ENCODE measurements around the gene SPON2.

SPON2 gene

DNA sequence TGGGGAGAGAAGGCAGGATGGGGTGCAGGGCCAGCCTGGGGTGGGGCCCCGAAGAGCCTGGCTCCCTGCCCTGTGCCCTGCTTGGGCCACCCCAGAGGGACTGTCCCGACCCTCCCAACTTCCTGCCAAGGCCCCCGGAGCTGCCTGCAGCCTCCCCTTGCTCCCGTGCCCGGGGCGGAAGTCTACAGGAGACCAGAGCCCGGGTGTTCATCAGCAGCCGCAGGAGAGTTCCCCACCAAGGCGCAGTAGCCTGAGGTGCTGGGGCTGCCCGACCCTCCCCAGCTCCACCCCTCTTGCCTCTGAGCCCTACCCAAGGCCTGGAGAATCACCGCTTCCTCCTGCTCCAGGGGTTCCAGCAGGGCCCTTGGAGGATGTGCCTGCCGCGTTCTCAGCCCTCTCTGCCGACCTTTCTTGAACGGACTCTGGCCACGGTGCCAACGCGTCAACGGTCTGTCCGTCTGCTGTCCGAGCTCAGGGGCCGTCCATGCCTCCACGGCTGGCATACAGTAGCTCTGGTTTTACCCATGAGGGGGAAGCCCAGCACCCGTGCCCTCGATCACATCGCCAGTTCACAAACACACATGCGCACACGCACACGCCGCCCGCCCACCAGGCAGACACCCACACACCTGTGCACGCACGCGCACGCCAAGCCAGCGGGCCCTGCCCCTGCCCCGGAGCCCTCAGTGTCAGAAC is 36.0 kb upstream of the SPON2 start:
- no peak overlapping the region for H3K27ac ChIP-seq (ENCODE audit: low read depth, low read length)
- no peak overlapping the region for H3K4me3 ChIP-seq (ENCODE audit: low read depth, low read length)
- H3K36me3 ChIP-seq (ENCODE audit: control insufficient read depth, insufficient read depth, low read length) = peaks cover 39% of the 10 kb centered on the region
- no peaks in the 10 kb centered on the region for H3K4me1 ChIP-seq (ENCODE audit: control insufficient read depth, insufficient read depth, low read length)
- H3K9me3 ChIP-seq (ENCODE audit: control insufficient read depth, insufficient read depth, low read depth, low read length) = no peaks in the 10 kb centered on the region
- no peaks in the 10 kb centered on the region for H3K27me3 ChIP-seq (ENCODE audit: control insufficient read depth, insufficient read depth, low read length)
- H3K9ac ChIP-seq (ENCODE audit: low read length) = no peak overlapping the region

DNA sequence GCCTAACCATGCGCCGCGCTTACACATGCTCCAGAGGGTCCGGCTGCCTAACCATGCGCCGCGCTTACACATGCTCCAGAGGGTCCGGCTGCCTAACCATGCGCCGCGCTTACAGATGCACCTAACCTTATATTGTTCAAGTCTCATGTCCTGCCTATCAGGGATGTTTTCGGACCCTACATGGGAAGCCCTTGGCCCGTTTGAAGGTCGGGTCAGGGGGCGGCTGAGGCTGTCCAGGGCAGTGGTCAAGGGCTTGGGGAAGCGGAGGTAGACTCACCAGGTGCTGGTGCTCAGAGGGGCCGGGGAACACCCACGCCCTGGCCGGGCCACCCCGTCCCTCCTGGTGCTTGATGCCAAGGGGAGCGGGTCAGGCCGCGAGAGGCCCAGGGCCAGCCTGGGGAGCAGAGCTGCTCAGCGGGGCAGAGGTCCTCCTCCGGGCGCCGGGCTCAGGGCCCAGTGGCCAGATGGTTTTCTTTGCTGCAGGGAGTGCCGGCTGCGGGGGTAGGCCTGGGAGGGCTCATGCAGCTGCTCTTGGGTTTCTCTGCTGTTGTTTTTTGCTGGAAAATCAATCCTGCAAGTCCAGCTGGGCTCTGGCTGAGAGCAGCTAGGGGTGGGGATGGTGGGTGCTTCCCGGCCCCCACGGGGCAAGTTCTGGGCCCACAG is 35.4 kb upstream of the SPON2 start:
- H3K36me3 ChIP-seq (ENCODE audit: control insufficient read depth, insufficient read depth, low read length) = peaks cover 33% of the 10 kb centered on the region
- H3K9me3 ChIP-seq (ENCODE audit: control insufficient read depth, insufficient read depth, low read depth, low read length) = no peaks in the 10 kb centered on the region
- H3K27ac ChIP-seq (ENCODE audit: low read depth, low read length) = no peak overlapping the region
- no peak overlapping the region for H3K4me3 ChIP-seq (ENCODE audit: low read depth, low read length)
- H3K4me1 ChIP-seq (ENCODE audit: control insufficient read depth, insufficient read depth, low read length) = no peaks in the 10 kb centered on the region
- H3K9ac ChIP-seq (ENCODE audit: low read length) = no peak overlapping the region
- H3K27me3 ChIP-seq (ENCODE audit: control insufficient read depth, insufficient read depth, low read length) = no peaks in the 10 kb centered on the region

DNA sequence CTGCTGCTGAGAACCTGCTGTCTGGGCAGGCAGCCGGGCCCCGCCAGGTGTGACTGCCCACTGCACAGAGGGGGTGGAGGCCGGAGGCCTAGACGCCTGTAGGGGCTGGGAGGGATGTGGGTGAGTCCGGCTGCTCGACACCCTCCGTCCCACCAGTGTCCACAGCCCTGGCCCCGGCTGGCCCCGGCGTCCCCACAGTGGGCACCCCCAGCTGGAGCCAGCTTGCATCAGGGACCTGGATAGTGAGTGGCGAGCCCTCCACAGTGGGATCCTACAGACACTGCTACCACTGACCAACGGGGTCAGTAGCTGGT is 34.7 kb upstream of the SPON2 start:
- Histone ChIP-seq H3K4me1 (ENCODE audit: control insufficient read depth, insufficient read depth, low read length) (no peaks in the 10 kb centered on the region), H3K36me3 (ENCODE audit: control insufficient read depth, insufficient read depth, low read length) (peaks cover 27% of the 10 kb centered on the region), H3K27me3 (ENCODE audit: control insufficient read depth, insufficient read depth, low read length) (no peaks in the 10 kb centered on the region), H3K4me3 (ENCODE audit: low read depth, low read length) (no peak overlapping the region), H3K9me3 (ENCODE audit: control insufficient read depth, insufficient read depth, low read depth, low read length) (no peaks in the 10 kb centered on the region), H3K27ac (ENCODE audit: low read depth, low read length) (no peak overlapping the region), H3K9ac (ENCODE audit: low read length) (no peak overlapping the region)

DNA sequence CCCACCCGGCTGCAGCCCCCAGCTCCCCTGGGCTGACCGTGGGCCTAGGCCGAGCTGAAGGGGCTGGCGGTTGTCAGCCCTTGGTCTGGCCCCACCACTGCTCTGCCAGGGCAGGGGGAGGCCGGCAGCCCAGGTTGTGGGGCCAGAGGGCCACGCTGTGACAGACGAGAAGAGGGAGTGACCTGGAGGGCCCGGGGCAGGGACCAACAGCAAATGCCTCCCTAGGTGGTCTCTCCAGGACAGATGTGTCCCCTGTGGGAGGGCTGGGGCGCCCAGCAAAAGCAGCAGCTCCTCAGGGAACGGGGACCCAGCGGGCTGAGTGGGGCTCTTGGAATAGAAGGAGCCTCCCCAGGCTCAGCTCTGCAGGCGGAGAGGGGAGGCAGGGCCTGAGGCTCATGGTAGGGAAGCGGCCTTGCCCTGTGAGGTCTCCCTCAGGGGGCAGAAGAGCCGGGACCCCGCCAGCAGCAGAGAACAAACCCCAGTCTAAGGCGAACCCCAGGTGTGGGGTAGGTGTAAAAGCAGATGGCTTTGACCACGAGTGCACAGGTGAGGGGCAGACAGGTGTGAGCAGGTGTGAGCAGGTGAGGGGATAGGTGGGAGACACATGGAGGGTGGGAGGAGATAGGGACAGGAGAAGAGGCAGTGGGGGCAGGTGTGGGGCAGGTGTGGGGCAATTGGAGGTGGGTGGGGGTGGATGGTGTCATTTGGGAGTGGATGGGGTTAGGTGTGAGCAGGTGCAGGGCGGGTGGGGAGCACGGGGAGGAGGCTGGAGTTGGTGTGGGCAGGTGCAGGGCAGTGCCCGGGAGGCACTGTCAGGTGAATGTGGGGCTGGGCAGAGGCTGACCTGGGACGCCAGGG is 34.1 kb upstream of the SPON2 start:
- Histone ChIP-seq H3K36me3 (ENCODE audit: control insufficient read depth, insufficient read depth, low read length) (peaks cover 22% of the 10 kb centered on the region), H3K9me3 (ENCODE audit: control insufficient read depth, insufficient read depth, low read depth, low read length) (no peaks in the 10 kb centered on the region), H3K27ac (ENCODE audit: low read depth, low read length) (no peak overlapping the region), H3K4me3 (ENCODE audit: low read depth, low read length) (no peak overlapping the region), H3K27me3 (ENCODE audit: control insufficient read depth, insufficient read depth, low read length) (no peaks in the 10 kb centered on the region), H3K9ac (ENCODE audit: low read length) (no peak overlapping the region), H3K4me1 (ENCODE audit: control insufficient read depth, insufficient read depth, low read length) (no peaks in the 10 kb centered on the region)

DNA sequence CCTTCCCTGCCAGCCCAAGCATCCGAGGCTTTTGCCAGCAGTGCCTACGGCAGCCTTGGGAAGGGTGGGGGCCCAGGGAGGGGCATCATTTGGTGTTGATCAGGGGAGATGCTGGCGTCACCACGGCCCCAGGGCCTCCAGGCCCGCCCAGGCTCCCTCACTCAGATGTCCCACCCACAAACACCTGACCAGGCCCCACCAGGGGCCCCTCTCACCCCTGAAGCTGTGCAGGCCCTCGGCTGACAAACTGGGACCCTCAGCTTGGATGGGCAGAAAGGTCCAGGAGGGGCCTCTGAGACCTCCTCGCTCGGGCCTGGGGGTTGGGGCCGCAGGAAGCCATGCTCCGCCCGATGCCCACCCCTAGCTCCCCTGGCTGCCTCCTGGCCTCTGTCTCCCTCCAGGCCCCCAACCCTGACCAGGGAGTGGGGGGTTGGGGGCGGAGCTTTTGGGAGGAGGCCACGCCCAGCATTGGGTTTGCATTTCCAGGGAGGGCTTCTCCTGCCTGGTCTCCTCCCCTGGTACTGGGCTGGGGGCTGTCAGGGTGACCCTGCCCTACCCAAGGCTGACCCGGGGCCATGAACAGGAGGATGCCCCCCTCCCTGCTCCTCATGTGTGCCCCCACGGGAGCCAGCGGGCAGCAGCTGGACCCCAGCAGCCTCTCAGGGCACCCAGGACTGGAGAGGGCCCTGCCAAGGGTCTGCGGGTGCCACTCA is 33.4 kb upstream of the SPON2 start:
- H3K9me3 ChIP-seq (ENCODE audit: control insufficient read depth, insufficient read depth, low read depth, low read length) = no peaks in the 10 kb centered on the region
- H3K36me3 ChIP-seq (ENCODE audit: control insufficient read depth, insufficient read depth, low read length) = peaks cover 14% of the 10 kb centered on the region
- H3K27me3 ChIP-seq (ENCODE audit: control insufficient read depth, insufficient read depth, low read length) = no peaks in the 10 kb centered on the region
- no peak overlapping the region for H3K4me3 ChIP-seq (ENCODE audit: low read depth, low read length)
- no peak overlapping the region for H3K9ac ChIP-seq (ENCODE audit: low read length)
- peaks cover under 1% of the 10 kb centered on the region; the same call in 1 of the 2 replicates for H3K4me1 ChIP-seq (ENCODE audit: control insufficient read depth, insufficient read depth, low read length)
- no peak overlapping the region for H3K27ac ChIP-seq (ENCODE audit: low read depth, low read length)

DNA sequence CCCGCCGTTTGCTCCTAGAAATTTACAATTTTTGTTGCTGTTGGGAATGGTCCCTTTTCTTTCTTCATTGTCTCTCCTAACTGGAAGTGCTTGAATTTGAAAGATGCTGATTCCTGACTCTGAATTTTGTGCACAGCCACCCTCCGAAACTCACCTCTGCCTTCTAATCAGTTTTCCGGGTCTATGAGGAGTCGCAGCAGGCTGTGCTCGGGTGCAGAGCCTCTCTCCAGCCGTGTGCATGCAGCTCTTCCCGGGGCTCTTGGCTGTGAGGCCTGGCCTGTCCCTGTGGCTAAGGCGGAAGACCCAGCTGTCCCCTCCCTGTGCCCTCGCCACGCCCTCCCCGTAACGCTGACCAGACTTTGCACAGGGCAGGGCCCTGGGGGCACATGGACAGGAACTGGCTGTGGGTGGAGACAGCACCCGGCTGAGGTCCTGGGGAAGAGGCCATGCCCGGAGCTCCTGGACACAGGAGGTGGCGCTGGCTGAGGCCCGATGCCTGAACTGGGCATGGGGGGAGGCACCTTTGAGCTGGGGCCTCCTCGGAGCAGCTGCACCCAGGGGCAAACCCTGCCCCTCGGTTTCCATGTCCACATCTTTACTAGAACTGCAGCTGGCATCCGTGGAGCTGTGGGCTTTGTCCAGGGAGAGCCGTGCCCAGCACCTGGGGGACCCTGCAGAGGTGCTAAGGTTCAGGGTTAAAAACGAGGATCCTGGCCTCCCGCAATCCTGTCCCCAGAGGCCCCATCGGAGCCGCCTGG is 32.6 kb upstream of the SPON2 start:
- Histone ChIP-seq H3K27me3 (ENCODE audit: control insufficient read depth, insufficient read depth, low read length) (no peaks in the 10 kb centered on the region), H3K36me3 (ENCODE audit: control insufficient read depth, insufficient read depth, low read length) (peaks cover 12% of the 10 kb centered on the region), H3K9ac (ENCODE audit: low read length) (no peak overlapping the region), H3K4me1 (ENCODE audit: control insufficient read depth, insufficient read depth, low read length) (peaks cover 4% of the 10 kb centered on the region; the same call in 1 of the 2 replicates), H3K27ac (ENCODE audit: low read depth, low read length) (no peak overlapping the region), H3K4me3 (ENCODE audit: low read depth, low read length) (no peak overlapping the region), H3K9me3 (ENCODE audit: control insufficient read depth, insufficient read depth, low read depth, low read length) (no peaks in the 10 kb centered on the region)

DNA sequence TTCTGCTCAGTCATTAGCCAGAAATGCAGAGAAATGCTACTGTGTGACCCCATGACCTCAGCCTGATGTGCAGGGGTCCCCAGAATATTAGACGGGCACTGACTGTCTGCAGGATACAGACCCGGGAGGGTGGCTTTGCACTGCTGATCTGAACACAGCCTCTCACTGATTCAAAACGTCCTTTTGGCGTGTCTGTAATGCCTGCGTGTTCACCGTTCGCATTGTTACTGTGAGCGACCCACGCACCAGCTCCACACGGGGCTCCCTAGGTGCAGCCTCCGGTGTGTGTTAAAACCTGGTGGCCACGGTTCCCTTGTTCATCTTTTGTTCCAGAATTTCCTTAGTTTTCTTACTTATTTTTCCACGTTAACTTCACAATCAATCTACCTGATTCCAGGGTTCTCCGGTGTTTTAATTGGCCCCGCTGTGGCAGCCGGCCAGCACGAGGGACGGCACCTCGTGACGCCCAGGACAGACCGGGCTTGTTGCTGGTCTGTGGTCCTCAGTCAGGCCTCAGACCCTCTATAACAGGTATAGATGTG is 32.0 kb upstream of the SPON2 start:
- H3K36me3 ChIP-seq (ENCODE audit: control insufficient read depth, insufficient read depth, low read length) = peaks cover 10% of the 10 kb centered on the region
- H3K9ac ChIP-seq (ENCODE audit: low read length) = no peak overlapping the region
- H3K9me3 ChIP-seq (ENCODE audit: control insufficient read depth, insufficient read depth, low read depth, low read length) = no peaks in the 10 kb centered on the region
- peaks cover 4% of the 10 kb centered on the region; the same call in 1 of the 2 replicates for H3K4me1 ChIP-seq (ENCODE audit: control insufficient read depth, insufficient read depth, low read length)
- no peak overlapping the region for H3K27ac ChIP-seq (ENCODE audit: low read depth, low read length)
- no peaks in the 10 kb centered on the region for H3K27me3 ChIP-seq (ENCODE audit: control insufficient read depth, insufficient read depth, low read length)
- no peak overlapping the region for H3K4me3 ChIP-seq (ENCODE audit: low read depth, low read length)

DNA sequence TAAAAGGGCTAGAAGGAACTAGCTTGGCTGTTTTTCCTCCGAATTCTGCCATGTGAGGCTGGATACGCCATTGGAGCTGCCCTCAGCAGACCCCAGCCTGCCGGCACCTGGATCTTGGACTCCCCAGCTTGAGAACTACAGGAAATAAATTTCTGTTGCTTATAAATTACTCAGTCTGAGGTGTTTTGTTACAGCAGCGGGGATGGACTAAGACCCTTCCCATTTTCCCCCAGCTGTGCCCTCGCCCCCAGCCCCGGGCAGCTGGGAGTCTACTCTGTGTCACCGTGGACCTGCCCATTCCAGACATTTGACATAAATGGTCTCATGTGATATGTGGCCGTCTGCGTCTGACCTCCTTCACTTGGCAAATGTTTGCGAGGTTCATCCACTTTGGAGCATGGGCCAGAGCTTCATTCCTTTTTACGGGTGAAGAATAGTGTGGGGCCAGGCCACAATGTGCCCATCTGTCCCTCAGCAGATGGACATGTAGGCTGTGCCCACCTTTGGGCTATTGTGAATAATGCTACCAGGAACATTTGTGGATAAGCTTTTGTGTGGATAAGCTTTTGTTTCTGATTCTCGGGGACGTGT is 30.7 kb upstream of the SPON2 start:
- H3K4me3 ChIP-seq (ENCODE audit: low read depth, low read length) = no peak overlapping the region
- H3K9me3 ChIP-seq (ENCODE audit: control insufficient read depth, insufficient read depth, low read depth, low read length) = no peaks in the 10 kb centered on the region
- no peaks in the 10 kb centered on the region for H3K27me3 ChIP-seq (ENCODE audit: control insufficient read depth, insufficient read depth, low read length)
- H3K27ac ChIP-seq (ENCODE audit: low read depth, low read length) = no peak overlapping the region
- H3K9ac ChIP-seq (ENCODE audit: low read length) = no peak overlapping the region
- peaks cover 4% of the 10 kb centered on the region; the same call in 1 of the 2 replicates for H3K4me1 ChIP-seq (ENCODE audit: control insufficient read depth, insufficient read depth, low read length)
- H3K36me3 ChIP-seq (ENCODE audit: control insufficient read depth, insufficient read depth, low read length) = no peaks in the 10 kb centered on the region

DNA sequence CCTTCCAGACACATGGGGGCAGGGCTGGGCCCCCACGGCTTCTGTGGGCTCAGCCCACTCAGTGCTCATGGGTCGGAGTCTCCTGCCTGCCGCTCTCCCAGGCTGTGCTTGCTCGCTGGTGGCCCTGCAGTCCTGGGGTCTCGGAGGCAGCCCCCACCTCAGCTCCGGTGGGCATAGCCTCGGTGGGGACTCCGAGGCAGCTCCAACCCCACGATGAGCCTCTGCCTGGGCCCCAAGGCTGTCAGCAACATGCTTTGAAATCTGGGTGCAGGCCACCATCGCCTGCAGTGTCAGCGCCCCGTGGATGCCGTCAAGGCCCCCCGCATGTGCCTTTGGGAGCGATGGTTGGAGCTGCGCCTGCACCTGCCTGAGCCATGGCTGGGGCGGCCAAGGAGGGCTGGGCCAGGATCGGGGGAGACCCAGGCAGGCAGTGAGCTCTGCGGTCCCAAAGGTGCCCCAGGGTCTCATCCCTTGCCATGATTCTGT is 30.2 kb upstream of the SPON2 start:
- no peaks in the 10 kb centered on the region for H3K9me3 ChIP-seq (ENCODE audit: control insufficient read depth, insufficient read depth, low read depth, low read length)
- H3K4me3 ChIP-seq (ENCODE audit: low read depth, low read length) = no peak overlapping the region
- H3K9ac ChIP-seq (ENCODE audit: low read length) = no peak overlapping the region
- H3K27ac ChIP-seq (ENCODE audit: low read depth, low read length) = no peak overlapping the region
- peaks cover 4% of the 10 kb centered on the region; the same call in 1 of the 2 replicates for H3K4me1 ChIP-seq (ENCODE audit: control insufficient read depth, insufficient read depth, low read length)
- no peaks in the 10 kb centered on the region for H3K27me3 ChIP-seq (ENCODE audit: control insufficient read depth, insufficient read depth, low read length)
- no peaks in the 10 kb centered on the region for H3K36me3 ChIP-seq (ENCODE audit: control insufficient read depth, insufficient read depth, low read length)
